SU-DHL-6 (cell line): ENCODE data around the gene DEFB116.

Experiments
- H2AFZ ChIP-seq: fragments of 200-600 bp; sonication (generic); 2 replicates; pipeline ENCODE4 v1.6.1; 2014; ENCODE audit warnings: low read depth, mild to moderate bottlenecking, moderate library complexity, mixed read lengths, antibody characterized with exemption, low read length; ENCODE audit not compliant: severe bottlenecking
- H3F3A ChIP-seq: fragments of 200-600 bp; shearing (Covaris generic); 2 replicates; pipeline ENCODE4 v1.6.0; 2016; ENCODE audit warnings: antibody characterized with exemption, mild to moderate bottlenecking; ENCODE audit not compliant: insufficient read depth
- H3K27ac ChIP-seq: fragments of 200-600 bp; sonication (generic); 2 replicates; pipeline ENCODE4 v1.5.1; 2016; ENCODE audit warnings: low read depth, mild to moderate bottlenecking, low read length, moderate library complexity, mixed read lengths
- H3K27me3 ChIP-seq: fragments of 200-600 bp; sonication (generic), shearing (Covaris generic); 2 replicates; pipeline ENCODE4 v1.6.0; 2014; ENCODE audit warnings: mild to moderate bottlenecking, low read length
- H3K36me3 ChIP-seq: fragments of 200-600 bp; sonication (generic); 2 replicates; pipeline ENCODE4 v1.6.1; 2014; ENCODE audit warnings: mild to moderate bottlenecking, low read length, mixed read lengths
- H3K4me2 ChIP-seq: fragments of 300-600, 200-600 bp; shearing (Covaris generic), sonication (generic); 2 replicates; pipeline ENCODE4 v1.6.0; 2014; ENCODE audit warnings: low read length, low read depth, mild to moderate bottlenecking; ENCODE audit not compliant: poor library complexity, severe bottlenecking
- H3K4me3 ChIP-seq: fragments of 200-600 bp; sonication (generic); 2 replicates; pipeline ENCODE4 v1.5.1; 2014; ENCODE audit warnings: antibody characterized with exemption, low read length, mild to moderate bottlenecking, mixed read lengths; ENCODE audit not compliant: insufficient read depth, poor library complexity, severe bottlenecking
- H3K79me2 ChIP-seq: fragments of 200-600 bp; sonication (generic); 2 replicates; pipeline ENCODE4 v1.6.1; 2014; ENCODE audit warnings: mild to moderate bottlenecking, low read length, moderate library complexity; ENCODE audit not compliant: insufficient read depth
- H3K9ac ChIP-seq: fragments of 200-600 bp; sonication (generic); 2 replicates; pipeline ENCODE4 v1.7.0; 2014; ENCODE audit warnings: mild to moderate bottlenecking, low read length
- H3K9me2 ChIP-seq: fragments of 200-600 bp; sonication (generic); replicated peaks from 2 replicates; pipeline ENCODE4 v1.6.1; 2014; ENCODE audit warnings: low read length; ENCODE audit not compliant: insufficient read depth
- H3K9me3 ChIP-seq: fragments of 200-600 bp; sonication (generic); 2 replicates; pipeline ENCODE4 v1.6.1; 2014; ENCODE audit warnings: low read length, mixed read lengths; ENCODE audit not compliant: insufficient read depth
- H4K20me1 ChIP-seq: fragments of 200-600 bp; sonication (generic); 2 replicates; pipeline ENCODE4 v1.6.1; 2014; ENCODE audit warnings: low read depth, mild to moderate bottlenecking, antibody characterized with exemption, low read length, moderate library complexity, mixed read lengths
- TF ChIP-seq, protein P1 (sequence below): fragments of 200-600 bp; sonication (generic); IDR thresholded peaks from one replicate; pipeline ENCODE4 v1.5.1; 2017; ENCODE audit warnings: antibody characterized with exemption, mild to moderate bottlenecking, low read length, moderate library complexity; ENCODE audit not compliant: insufficient read depth, poor library complexity, severe bottlenecking

DEFB116 gene

DNA sequence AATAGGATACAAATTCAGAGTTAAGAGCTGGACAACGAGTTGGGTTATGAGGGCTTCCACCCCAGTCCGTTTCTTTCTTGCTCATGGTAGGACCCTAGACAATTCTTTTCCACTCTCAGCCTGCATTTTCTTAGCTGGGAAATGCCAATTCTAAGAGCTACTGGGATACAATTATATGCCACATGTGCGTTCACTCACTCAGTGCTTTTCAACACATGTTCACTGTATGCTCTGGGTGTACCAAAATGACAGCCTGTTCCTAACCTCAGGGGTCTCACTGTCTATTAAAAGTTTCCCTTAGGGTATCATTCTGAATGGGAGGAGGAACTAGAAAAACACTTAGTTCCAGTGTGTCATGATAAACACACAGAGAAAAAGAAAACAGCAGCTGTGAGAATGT, 51.4 kb downstream of the DEFB116 start:
- Histone ChIP-seq H3K79me2 (no peaks in the 10 kb centered on the region), H4K20me1 (no peaks in the 10 kb centered on the region), H2AFZ (no peak overlapping the region), H3K27ac (no peak overlapping the region), H3K4me3 (no peak overlapping the region), H3K9me3 (no peaks in the 10 kb centered on the region), H3K36me3 (no peaks in the 10 kb centered on the region), H3K27me3 (no peaks in the 10 kb centered on the region), H3K4me2 (no peak overlapping the region), H3K9ac (no peak overlapping the region), H3F3A (no peaks in the 10 kb centered on the region), H3K9me2 (no peaks in the 10 kb centered on the region)
- TF ChIP-seq, protein P1, sequence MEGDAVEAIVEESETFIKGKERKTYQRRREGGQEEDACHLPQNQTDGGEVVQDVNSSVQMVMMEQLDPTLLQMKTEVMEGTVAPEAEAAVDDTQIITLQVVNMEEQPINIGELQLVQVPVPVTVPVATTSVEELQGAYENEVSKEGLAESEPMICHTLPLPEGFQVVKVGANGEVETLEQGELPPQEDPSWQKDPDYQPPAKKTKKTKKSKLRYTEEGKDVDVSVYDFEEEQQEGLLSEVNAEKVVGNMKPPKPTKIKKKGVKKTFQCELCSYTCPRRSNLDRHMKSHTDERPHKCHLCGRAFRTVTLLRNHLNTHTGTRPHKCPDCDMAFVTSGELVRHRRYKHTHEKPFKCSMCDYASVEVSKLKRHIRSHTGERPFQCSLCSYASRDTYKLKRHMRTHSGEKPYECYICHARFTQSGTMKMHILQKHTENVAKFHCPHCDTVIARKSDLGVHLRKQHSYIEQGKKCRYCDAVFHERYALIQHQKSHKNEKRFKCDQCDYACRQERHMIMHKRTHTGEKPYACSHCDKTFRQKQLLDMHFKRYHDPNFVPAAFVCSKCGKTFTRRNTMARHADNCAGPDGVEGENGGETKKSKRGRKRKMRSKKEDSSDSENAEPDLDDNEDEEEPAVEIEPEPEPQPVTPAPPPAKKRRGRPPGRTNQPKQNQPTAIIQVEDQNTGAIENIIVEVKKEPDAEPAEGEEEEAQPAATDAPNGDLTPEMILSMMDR = no peak
